HG03095 (cell line): ENCODE measurements around the gene DCAF17.
A peak's percentile ranks its signal among the peaks of the same experiment; 100 is the strongest.
"Not testable (repeated sequence)": the region's sequence is repeated elsewhere in the genome, so short reads cannot be mapped to it uniquely, and the experiment has no call there.

ENCODE experiments used
- ATAC-seq: cut with Tn5 transposase; IDR thresholded peaks from one replicate; pipeline ENCODE4 v1.9.1; 2021; ENCODE audit warnings: moderate library complexity; ENCODE audit not compliant: unreplicated experiment

The DCAF17 gene

GRCh38 chr2:171410101-171410500 is 23.9 kb upstream of the DCAF17 start:
- ATAC-seq = no peak

- no peak for ATAC-seq
These were observed 23.4 kb upstream of the DCAF17 start for GRCh38 chr2:171410624-171411023.

DNA sequence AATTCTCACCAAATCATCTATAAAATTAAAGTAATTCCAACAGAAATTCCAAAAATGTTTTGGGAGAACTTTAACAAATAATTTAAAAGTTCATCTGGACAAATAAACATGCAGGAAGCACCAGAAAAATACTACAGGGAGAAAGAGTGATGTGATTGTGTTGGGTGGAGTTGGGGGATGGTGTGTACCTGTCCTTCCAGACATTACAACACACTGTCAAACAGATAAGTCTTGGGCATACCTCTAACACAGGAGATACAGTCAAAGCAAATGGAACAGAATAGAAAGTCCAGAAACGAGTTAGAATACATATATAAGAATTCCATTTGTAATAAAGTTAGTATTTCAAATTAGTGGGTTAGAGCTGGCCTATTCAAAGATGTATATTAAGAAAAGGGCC is 22.8 kb upstream of the DCAF17 start:
- no peak for ATAC-seq

- no peak for ATAC-seq
These were observed 22.1 kb upstream of the DCAF17 start for GRCh38 chr2:171411791-171412483.

DNA sequence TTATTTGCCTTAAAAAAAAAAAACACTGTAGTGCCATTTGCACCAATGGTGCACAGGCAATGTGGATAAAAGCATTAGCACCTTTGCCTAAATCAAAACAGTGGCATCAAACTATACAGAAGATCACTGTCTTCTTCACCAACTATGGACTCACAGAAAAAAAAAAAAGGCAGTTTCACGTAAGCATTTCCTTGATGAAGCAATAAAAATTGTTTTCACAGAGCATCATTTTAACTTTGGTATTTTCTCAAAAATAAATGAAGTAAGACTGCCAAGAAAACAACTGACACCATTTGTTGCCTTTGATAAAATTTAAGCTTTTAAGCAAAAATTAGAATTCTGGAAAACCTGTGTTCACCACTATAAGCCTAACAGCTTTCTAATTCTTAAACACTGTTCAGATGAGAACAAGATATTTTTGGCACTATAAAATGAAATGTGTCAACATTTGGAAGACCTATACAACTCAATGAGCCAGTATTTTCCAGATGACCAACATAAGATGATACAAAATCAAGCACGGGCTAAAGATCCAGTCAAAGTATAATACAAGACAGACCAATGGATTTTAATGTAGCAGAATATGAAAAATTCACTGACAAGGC is 21.4 kb upstream of the DCAF17 start:
- ATAC-seq = no peak

- not testable (repeated sequence) for ATAC-seq
These were observed 19.4 kb upstream of the DCAF17 start for GRCh38 chr2:171414645-171415044.

- ATAC-seq = peak; percentile 87
These were observed 17.8 kb upstream of the DCAF17 start for GRCh38 chr2:171416009-171416926.

DNA sequence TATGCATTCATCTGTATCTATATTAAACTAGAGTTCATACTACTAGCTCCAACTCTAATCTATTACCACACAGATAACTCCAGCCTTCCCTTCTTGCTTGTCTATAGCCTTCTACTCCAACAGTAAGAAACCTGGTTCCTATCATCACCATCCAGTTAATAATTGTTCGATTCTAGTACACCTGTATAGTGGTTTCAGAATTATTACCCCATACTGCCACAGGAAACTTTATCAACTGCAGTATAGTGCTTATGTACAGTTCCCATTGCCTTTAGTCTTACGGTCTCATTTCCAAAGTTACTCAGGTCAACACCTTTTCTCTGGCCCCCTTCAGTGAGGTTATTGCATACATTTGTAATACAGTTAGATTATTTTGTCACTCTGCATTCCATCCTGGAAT is 14.7 kb upstream of the DCAF17 start:
- no peak for ATAC-seq

DNA sequence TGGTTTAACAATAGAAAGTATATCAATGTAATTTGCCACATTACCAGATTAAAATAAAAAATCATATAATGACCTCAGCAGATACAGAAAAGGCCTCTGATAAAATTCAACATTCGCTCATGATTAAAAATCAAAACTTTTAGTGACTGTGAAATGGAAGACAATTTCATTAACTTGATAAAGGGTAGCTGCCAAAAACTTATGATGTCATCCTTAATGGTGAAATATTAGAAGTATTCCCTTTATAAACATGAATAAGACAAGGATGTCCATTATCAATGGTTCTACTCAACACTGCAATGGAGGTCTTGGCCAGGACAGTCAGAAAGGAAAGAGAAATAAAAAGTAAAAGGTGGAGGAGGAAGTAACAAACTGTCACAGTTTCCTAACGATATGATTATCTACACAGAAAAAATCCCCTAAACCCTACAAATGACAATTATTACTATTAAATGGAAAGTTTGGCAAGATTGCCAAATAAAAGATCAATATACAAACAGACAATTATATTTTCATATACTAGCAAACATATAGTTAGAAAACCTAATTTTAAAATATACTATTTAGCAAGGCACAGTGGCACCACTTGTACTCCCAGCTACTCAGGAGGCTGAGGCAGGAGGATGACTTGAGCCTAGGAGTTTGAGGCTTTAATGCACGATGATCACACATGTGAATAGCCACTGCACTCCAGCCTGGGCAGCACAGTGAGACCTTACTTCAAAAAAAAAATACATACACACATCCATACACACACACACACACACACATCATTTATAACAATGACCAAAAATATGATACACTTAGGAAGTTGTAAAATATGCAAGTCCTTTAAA is 13.1 kb upstream of the DCAF17 start:
- no peak for ATAC-seq

GRCh38 chr2:171422710-171423495 is 11.1 kb upstream of the DCAF17 start:
- ATAC-seq = not testable (repeated sequence)

- ATAC-seq = no peak
These were observed 3.3 kb upstream of the DCAF17 start for GRCh38 chr2:171430516-171431410.

DNA sequence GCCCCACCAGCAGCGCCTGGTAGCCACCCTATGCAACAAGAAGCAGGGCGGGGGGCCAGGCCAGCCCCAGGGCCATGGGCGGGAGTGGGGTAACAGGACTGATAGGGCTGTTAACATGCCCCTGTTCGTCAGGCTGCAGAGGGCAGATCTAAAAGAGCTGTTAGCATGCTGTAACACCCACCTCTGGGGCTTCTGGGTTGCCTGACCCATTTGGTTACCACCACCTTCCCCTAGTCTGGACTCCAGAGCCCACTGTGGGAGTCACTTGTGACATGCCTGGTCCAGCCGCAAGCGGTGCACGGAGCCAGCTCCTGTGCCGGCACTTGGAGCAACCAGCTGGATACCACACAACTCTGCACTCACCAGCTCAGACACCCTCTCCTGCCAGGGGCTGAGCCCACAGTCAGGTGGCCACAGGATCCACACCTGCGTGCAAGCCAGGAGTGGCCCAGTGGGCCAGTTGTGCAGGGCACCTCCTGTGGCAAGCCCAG is 2.3 kb upstream of the DCAF17 start:
- ATAC-seq = no peak

GRCh38 chr2:171432206-171432968 is 1.6 kb upstream of the DCAF17 start:
- ATAC-seq = no peak

- no peak for ATAC-seq
These were observed 860 bp upstream of the DCAF17 start for GRCh38 chr2:171432969-171433762.

- ATAC-seq = no peak
These were observed 338 bp upstream of the DCAF17 start, which contains the start of gene METTL8 for GRCh38 chr2:171433763-171434012. METTL8 (minus strand) TSS chr2:171433990; CDS start chr2:171392185, 41,805 bp downstream.

DNA sequence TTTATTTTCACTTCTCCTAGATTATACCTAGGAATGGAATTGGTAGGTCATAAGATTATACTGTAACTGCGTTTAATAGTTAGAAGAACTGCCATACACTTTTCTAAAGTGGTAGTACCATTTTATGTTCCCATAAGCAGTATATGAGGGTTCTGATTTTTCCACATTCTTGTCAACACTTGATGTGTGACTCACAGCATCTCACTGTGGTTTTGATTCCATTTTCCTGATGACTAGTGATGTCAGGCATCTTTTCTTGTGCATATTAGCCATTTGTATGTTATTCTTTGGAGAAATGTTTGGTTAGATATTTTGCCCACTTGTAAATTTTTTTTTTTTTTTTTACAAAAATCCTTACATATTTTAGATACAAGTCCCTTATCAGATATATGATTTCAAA is 2.3 kb downstream of the DCAF17 start:
- ATAC-seq = no peak

DNA sequence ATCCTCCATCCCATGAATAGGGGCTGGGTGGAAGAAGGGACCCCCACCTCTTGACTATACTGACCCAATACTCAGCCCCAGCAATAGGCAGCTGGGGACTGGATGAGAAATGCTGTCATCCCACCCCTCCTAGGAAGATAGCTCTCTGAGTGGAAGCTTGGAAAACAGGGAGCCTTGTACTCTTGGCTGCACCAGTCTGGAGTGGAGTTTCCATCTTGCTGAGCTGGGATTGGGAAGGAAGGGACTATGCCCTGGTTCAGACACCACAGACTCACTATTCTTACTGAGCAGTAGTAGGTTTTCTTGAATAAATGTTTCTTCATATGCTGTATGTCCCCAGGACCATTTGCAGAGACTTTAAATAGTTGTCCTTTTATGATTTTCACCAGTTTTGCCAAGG is 7.4 kb downstream of the DCAF17 start:
- ATAC-seq = no peak

GRCh38 chr2:171447675-171448074 is 13.6 kb downstream of the DCAF17 start:
- ATAC-seq = no peak
